ENCODE results near the gene SEC14L3.

- no peak for TF ChIP-seq TCF12 (IDR thresholded peaks at IDR 0.05; ENCODE audit: low read depth, low read length)
- TF ChIP-seq JUND (IDR thresholded peaks at IDR 0.05; ENCODE audit: low read depth, low read length): no peak
- TF ChIP-seq, protein P1, sequence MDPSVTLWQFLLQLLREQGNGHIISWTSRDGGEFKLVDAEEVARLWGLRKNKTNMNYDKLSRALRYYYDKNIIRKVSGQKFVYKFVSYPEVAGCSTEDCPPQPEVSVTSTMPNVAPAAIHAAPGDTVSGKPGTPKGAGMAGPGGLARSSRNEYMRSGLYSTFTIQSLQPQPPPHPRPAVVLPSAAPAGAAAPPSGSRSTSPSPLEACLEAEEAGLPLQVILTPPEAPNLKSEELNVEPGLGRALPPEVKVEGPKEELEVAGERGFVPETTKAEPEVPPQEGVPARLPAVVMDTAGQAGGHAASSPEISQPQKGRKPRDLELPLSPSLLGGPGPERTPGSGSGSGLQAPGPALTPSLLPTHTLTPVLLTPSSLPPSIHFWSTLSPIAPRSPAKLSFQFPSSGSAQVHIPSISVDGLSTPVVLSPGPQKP (IDR thresholded peaks at IDR 0.05; ENCODE audit: low read depth, low read length): no peak
- no peak for TF ChIP-seq REST (IDR thresholded peaks at IDR 0.05; ENCODE audit: low read depth, low read length)
- TF ChIP-seq, protein P2, sequence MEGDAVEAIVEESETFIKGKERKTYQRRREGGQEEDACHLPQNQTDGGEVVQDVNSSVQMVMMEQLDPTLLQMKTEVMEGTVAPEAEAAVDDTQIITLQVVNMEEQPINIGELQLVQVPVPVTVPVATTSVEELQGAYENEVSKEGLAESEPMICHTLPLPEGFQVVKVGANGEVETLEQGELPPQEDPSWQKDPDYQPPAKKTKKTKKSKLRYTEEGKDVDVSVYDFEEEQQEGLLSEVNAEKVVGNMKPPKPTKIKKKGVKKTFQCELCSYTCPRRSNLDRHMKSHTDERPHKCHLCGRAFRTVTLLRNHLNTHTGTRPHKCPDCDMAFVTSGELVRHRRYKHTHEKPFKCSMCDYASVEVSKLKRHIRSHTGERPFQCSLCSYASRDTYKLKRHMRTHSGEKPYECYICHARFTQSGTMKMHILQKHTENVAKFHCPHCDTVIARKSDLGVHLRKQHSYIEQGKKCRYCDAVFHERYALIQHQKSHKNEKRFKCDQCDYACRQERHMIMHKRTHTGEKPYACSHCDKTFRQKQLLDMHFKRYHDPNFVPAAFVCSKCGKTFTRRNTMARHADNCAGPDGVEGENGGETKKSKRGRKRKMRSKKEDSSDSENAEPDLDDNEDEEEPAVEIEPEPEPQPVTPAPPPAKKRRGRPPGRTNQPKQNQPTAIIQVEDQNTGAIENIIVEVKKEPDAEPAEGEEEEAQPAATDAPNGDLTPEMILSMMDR (IDR thresholded peaks at IDR 0.05 in 2 of 3, conservative IDR thresholded peaks at IDR 0.05 in 1 of 3; ENCODE audit: control insufficient read depth in 2 of 3, extremely low read depth in 1 of 3, insufficient read depth in 1 of 3, low read depth in 3 of 3, low read length in 3 of 3): no peak
- no peak for TF ChIP-seq CBX5 (IDR thresholded peaks at IDR 0.05; ENCODE audit: low read depth)
- no peak for TF ChIP-seq CREB1 (IDR thresholded peaks at IDR 0.05; ENCODE audit: low read depth)
- TF ChIP-seq ZSCAN29 (IDR thresholded peaks at IDR 0.05): no peak
- no peak for TF ChIP-seq CHD4 (IDR thresholded peaks at IDR 0.05)
- TF ChIP-seq, protein P3, sequence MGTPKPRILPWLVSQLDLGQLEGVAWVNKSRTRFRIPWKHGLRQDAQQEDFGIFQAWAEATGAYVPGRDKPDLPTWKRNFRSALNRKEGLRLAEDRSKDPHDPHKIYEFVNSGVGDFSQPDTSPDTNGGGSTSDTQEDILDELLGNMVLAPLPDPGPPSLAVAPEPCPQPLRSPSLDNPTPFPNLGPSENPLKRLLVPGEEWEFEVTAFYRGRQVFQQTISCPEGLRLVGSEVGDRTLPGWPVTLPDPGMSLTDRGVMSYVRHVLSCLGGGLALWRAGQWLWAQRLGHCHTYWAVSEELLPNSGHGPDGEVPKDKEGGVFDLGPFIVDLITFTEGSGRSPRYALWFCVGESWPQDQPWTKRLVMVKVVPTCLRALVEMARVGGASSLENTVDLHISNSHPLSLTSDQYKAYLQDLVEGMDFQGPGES (IDR thresholded peaks at IDR 0.05): no peak
- TF ChIP-seq CREM (IDR thresholded peaks at IDR 0.05; ENCODE audit: low read depth): no peak
- TF ChIP-seq EZH2 (IDR thresholded peaks at IDR 0.05; ENCODE audit: borderline replicate concordance, control insufficient read depth, low read depth, low read length): no peak
- no peak for TF ChIP-seq NFIC (IDR thresholded peaks at IDR 0.05; ENCODE audit: low read depth, low read length)
Observed at GRCh38 chr22:30447656-30448055, 24.2 kb downstream of the SEC14L3 start.

All from GM12878 (cell line).